PC-9 (cell line): ENCODE results near the gene DCP2.

Source experiments
- CTCF ChIP-seq: fragments of 200-600 bp; sonication (generic); conservative IDR thresholded peaks from 2 replicates; pipeline ENCODE4 v1.6.1; 2017; ENCODE audit warnings: mixed run types, antibody characterized with exemption, mild to moderate bottlenecking, moderate library complexity
- EZH2 ChIP-seq: fragments of 200-600 bp; sonication (generic); IDR thresholded peaks from 2 replicates; pipeline ENCODE4 v1.8.0; 2017; ENCODE audit warnings: antibody characterized with exemption, low read depth

GRCh38 chr5:112986224-112986623 lies 9.6 kb downstream of the DCP2 start:
- TF ChIP-seq EZH2 (no peak), CTCF (no peak)
